Inferior parietal cortex (tissue), 1 donor: ENCODE measurements around the gene OR1B1.
"Not testable (repeated sequence)": the region's sequence is repeated elsewhere in the genome, so short reads cannot be mapped to it uniquely, and the experiment has no call there.

Source experiments
- DNase-seq: peaks from one replicate; pipeline ENCODE4 v3.0.0-alpha.2; 2016; ENCODE audit errors: extremely low spot score

OR1B1 gene

GRCh38 chr9:122657527-122657926 lies at the start of gene OR1B1:
Gene OR1B1 (minus strand): TSS chr9:122657627.
- DNase-seq = no peak

- DNase-seq = no peak
These were observed 38.3 kb upstream of the OR1B1 start for GRCh38 chr9:122695696-122696095.

- DNase-seq = no peak
These were observed 27.4 kb upstream of the OR1B1 start for GRCh38 chr9:122684851-122685250.

- DNase-seq = no peak
These were observed 15.1 kb upstream of the OR1B1 start for GRCh38 chr9:122672481-122672880.

GRCh38 chr9:122661416-122661815 lies 4.0 kb upstream of the OR1B1 start, which contains the start of gene OR1L1:
Gene OR1L1 (plus strand): TSS chr9:122661716. CDS start chr9:122661716, 0 bp downstream.
- DNase-seq = no peak

GRCh38 chr9:122656378-122656777 lies 1.0 kb downstream of the OR1B1 start:
- no peak for DNase-seq

GRCh38 chr9:122642226-122642625 lies 15.2 kb downstream of the OR1B1 start:
- DNase-seq = no peak

GRCh38 chr9:122619996-122620395 lies 37.4 kb downstream of the OR1B1 start:
- DNase-seq = no peak

GRCh38 chr9:122614362-122614761 lies 43.1 kb downstream of the OR1B1 start, which contains the start of gene OR1Q1:
Gene OR1Q1 (plus strand): TSS chr9:122614738. CDS start chr9:122614738, 0 bp downstream.
- no peak for DNase-seq

GRCh38 chr9:122609804-122610203 lies 47.6 kb downstream of the OR1B1 start:
- DNase-seq = no peak

- no peak for DNase-seq
These were observed 50.8 kb downstream of the OR1B1 start for GRCh38 chr9:122606587-122606986.

GRCh38 chr9:122605691-122606090 lies 51.7 kb downstream of the OR1B1 start:
- DNase-seq = no peak

- not testable (repeated sequence) for DNase-seq
These were observed 74.1 kb downstream of the OR1B1 start, which contains the start of gene OR1L8 for GRCh38 chr9:122583284-122583683. Gene OR1L8 (minus strand): TSS chr9:122583384. CDS start chr9:122568477, 14,907 bp downstream.

- DNase-seq = no peak
These were observed 77.1 kb downstream of the OR1B1 start for GRCh38 chr9:122580360-122580759.

- no peak for DNase-seq
These were observed 77.6 kb downstream of the OR1B1 start for GRCh38 chr9:122579874-122580273.
